Activated T-cell treated with anti-CD3 and anti-CD28 coated beads, Interleukin-2, amount 50 U/mL, for 72 hours (primary cell): ENCODE results near the gene LRMDA. TPM values are rescaled to one million over a fixed set of nuclear protein-coding genes. Genes with fewer than 3 reads are reported as not detected.

Experiments
- ATAC-seq, 2 donors: fragments of 150-1000 bp; cut with Tn5 transposase; replicated peaks in 1 of 2; 2 replicates each; pipeline ENCODE4 v1.10.0; 2021; ENCODE audit warnings: moderate library complexity in 2 of 2, mild to moderate bottlenecking in 1 of 2
- DNase-seq, 2 donors: peaks; one replicate each; pipeline ENCODE4 v3.0.0; 2021 to 2022; ENCODE audit warnings: mixed read lengths in 1 of 2
- H3K27ac Mint-ChIP-seq: one replicate; pipeline ENCODE4 v1.8.0; 2022; ENCODE audit warnings: mild to moderate bottlenecking, moderate library complexity, mixed read lengths
- H3K27me3 Mint-ChIP-seq: one replicate; pipeline ENCODE4 v1.8.0; 2022; ENCODE audit warnings: low read depth, mixed read lengths
- H3K36me3 Mint-ChIP-seq, 2 donors: one replicate each; pipeline ENCODE4 v1.8.0; 2022; ENCODE audit warnings: mixed read lengths in 2 of 2, mild to moderate bottlenecking in 1 of 2; ENCODE audit not compliant: insufficient read depth in 2 of 2
- H3K4me1 Mint-ChIP-seq: one replicate; pipeline ENCODE4 v1.8.0; 2022; ENCODE audit warnings: low read depth, mixed read lengths
- H3K4me3 Mint-ChIP-seq, 2 donors: one replicate each; pipeline ENCODE4 v1.8.0; 2022; ENCODE audit warnings: mild to moderate bottlenecking in 2 of 2, mixed read lengths in 2 of 2, moderate library complexity in 2 of 2
- H3K9me3 Mint-ChIP-seq, 2 donors: one replicate each; pipeline ENCODE4 v1.8.0; 2022; ENCODE audit warnings: mixed read lengths in 2 of 2
- total RNA-seq, 2 donors: library from RNA; stranded (reverse); gene quantifications; one replicate each; pipeline ENCODE4 v1.2.3, GENCODE V29; 2022

Gene LRMDA
- total RNA-seq, 2 donors from 2014 or later = not detected

GRCh38 chr10:76398043-76398710 lies 966.8 kb downstream of the LRMDA start:
- Mint-ChIP-seq H3K4me3 (no peak overlapping the region), H3K27ac (no peak overlapping the region), H3K9me3 (peaks cover 0 to 4% of the 10 kb centered on the region in 2 donors), H3K36me3 (no peaks in the 10 kb centered on the region), H3K27me3 (no peaks in the 10 kb centered on the region), H3K4me1 (no peaks in the 10 kb centered on the region)
- no peak for DNase-seq
- no peak for ATAC-seq

- peaks cover 3 to 5% of the 10 kb centered on the region in 2 donors for H3K9me3 Mint-ChIP-seq
- no peak for DNase-seq
- H3K4me1 Mint-ChIP-seq = no peaks in the 10 kb centered on the region
- ATAC-seq = no peak
- no peaks in the 10 kb centered on the region for H3K36me3 Mint-ChIP-seq
- no peak overlapping the region for H3K4me3 Mint-ChIP-seq
- H3K27me3 Mint-ChIP-seq = no peaks in the 10 kb centered on the region
- H3K27ac Mint-ChIP-seq = no peak overlapping the region
Observed at GRCh38 chr10:76399226-76399625, 967.8 kb downstream of the LRMDA start.

GRCh38 chr10:76401006-76401405 lies 969.6 kb downstream of the LRMDA start:
- no peaks in the 10 kb centered on the region for H3K4me1 Mint-ChIP-seq

GRCh38 chr10:76403912-76404311 lies 972.5 kb downstream of the LRMDA start:
- no peak for ATAC-seq
- no peak overlapping the region for H3K27ac Mint-ChIP-seq
- no peaks in the 10 kb centered on the region for H3K27me3 Mint-ChIP-seq
- H3K36me3 Mint-ChIP-seq = no peaks in the 10 kb centered on the region
- H3K9me3 Mint-ChIP-seq = peaks cover 7% of the 10 kb centered on the region in 2 donors
- H3K4me1 Mint-ChIP-seq = no peaks in the 10 kb centered on the region
- no peak for DNase-seq
- no peak overlapping the region for H3K4me3 Mint-ChIP-seq

More at GRCh38 chr10:76401006-76401405, 969.6 kb downstream of the LRMDA start:
- Mint-ChIP-seq H3K36me3 (no peaks in the 10 kb centered on the region), H3K27ac (no peak overlapping the region), H3K4me3 (no peak overlapping the region), H3K27me3 (no peaks in the 10 kb centered on the region), H3K9me3 (peaks cover 7% of the 10 kb centered on the region in 2 donors)
- no peak for DNase-seq
- no peak for ATAC-seq

GRCh38 chr10:76404531-76404930 lies 973.1 kb downstream of the LRMDA start:
- Mint-ChIP-seq H3K4me1 (no peaks in the 10 kb centered on the region), H3K4me3 (no peak overlapping the region), H3K27me3 (no peaks in the 10 kb centered on the region), H3K27ac (no peak overlapping the region), H3K9me3 (peaks cover 7% of the 10 kb centered on the region in 2 donors), H3K36me3 (no peaks in the 10 kb centered on the region)
- no peak for DNase-seq
- no peak for ATAC-seq

DNA sequence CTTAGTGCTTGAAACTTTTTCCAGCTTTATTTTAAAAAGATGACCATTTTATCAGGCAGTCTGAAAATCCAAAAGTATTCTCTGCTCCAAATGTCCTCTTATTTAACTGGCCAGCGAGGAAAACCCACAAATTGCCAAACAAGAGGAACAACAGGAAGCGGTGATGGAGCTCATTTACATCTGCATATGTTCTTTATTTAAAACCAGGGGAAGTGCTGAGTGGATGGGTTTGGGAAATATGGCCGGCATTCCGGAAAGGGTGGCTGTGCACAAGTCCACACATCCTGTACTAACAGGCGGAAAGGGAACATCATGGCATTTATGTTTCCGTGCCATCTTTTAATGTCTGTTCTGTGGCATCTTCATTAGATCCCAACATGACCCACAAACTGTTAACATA lies 974.5 kb downstream of the LRMDA start:
- ATAC-seq (no peak), DNase-seq (no peak)
- no peaks in the 10 kb centered on the region for H3K27me3 Mint-ChIP-seq
- no peak overlapping the region for H3K27ac Mint-ChIP-seq
- H3K4me3 Mint-ChIP-seq = no peak overlapping the region
- no peaks in the 10 kb centered on the region for H3K4me1 Mint-ChIP-seq
- H3K36me3 Mint-ChIP-seq = no peaks in the 10 kb centered on the region
- H3K9me3 Mint-ChIP-seq = peaks cover 7 to 9% of the 10 kb centered on the region in 2 donors

- Mint-ChIP-seq H3K9me3 (peaks cover 11 to 12% of the 10 kb centered on the region in 2 donors), H3K27ac (no peak overlapping the region), H3K36me3 (no peaks in the 10 kb centered on the region), H3K27me3 (no peaks in the 10 kb centered on the region), H3K4me3 (no peak overlapping the region), H3K4me1 (no peaks in the 10 kb centered on the region)
- DNase-seq (no peak), ATAC-seq (no peak)
Observed at GRCh38 chr10:76408646-76409045, 977.2 kb downstream of the LRMDA start.

DNA sequence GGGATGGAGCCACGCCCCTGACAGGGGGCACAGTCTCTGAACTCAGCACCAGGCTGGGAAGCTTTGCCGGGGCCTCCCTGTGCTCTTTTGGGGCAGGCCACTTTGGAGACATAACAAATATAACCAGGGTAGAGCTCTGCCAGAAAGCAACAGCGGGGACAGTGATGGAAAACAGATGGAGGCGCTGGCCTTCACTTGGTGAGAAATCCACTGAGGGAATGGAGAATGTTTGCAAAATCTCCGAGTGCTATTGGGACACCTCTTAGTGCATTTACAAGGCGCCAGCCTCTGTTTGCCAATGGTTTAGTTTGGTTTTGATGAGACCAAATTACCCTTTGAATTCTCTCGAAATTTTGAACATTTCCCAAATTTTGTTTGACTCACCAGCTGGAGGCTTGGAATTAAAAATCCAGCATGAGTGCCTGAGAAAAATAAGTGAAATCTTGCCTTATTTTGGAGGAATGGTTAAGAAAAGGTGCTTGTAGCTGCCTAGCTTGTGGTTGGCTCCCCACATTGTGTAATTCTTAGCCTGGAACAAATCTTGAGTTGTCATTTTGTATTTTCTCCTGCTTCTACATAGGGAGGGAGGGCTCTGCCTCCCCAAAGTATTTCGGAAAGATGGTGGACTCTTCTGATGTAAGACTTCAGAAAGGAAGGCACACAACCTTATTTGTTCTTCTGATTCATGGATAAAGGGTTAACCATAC lies 980.5 kb downstream of the LRMDA start:
- Mint-ChIP-seq H3K27ac (no peak overlapping the region), H3K9me3 (peaks cover 6 to 9% of the 10 kb centered on the region in 2 donors), H3K4me1 (no peaks in the 10 kb centered on the region), H3K36me3 (no peaks in the 10 kb centered on the region), H3K4me3 (no peak overlapping the region), H3K27me3 (no peaks in the 10 kb centered on the region)
- DNase-seq (no peak), ATAC-seq (no peak)

DNA sequence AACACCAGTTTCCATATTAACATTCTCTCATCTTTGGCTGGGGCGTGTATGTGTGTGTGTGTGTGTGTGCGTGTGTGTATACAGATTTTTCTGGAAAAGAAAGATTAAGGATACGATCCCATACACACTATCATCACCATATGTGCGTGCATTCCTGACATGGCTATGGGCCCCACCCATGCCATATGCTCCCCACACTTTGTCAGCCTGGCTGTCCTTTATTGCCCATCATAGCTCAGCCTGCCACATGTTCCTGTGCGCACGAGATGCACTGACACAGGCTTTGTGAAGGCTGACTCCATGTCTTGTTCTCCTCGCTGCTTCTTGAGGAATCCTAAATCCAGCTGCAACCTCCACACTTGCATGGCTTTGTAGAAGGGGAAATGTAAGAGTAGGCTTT lies 984.1 kb downstream of the LRMDA start:
- Mint-ChIP-seq H3K27me3 (no peaks in the 10 kb centered on the region), H3K36me3 (no peaks in the 10 kb centered on the region)
- no peak for ATAC-seq

GRCh38 chr10:76416642-76417041 lies 985.2 kb downstream of the LRMDA start:
- no peaks in the 10 kb centered on the region for H3K4me1 Mint-ChIP-seq
- no peak for ATAC-seq
- no peak for DNase-seq
- peaks cover 6% of the 10 kb centered on the region in 2 donors for H3K9me3 Mint-ChIP-seq
- no peak overlapping the region for H3K4me3 Mint-ChIP-seq
- no peak overlapping the region for H3K27ac Mint-ChIP-seq
- no peaks in the 10 kb centered on the region for H3K27me3 Mint-ChIP-seq
- no peaks in the 10 kb centered on the region for H3K36me3 Mint-ChIP-seq

More for the DNA sequence above, 984.1 kb downstream of the LRMDA start:
- DNase-seq = no peak
- Mint-ChIP-seq H3K9me3 (peaks cover 6% of the 10 kb centered on the region in 2 donors), H3K4me3 (no peak overlapping the region), H3K27ac (no peak overlapping the region), H3K4me1 (no peaks in the 10 kb centered on the region)

GRCh38 chr10:76420725-76421124 lies 989.3 kb downstream of the LRMDA start:
- no peaks in the 10 kb centered on the region for H3K9me3 Mint-ChIP-seq
- no peak overlapping the region for H3K27ac Mint-ChIP-seq
- ATAC-seq = no peak
- DNase-seq = no peak
- no peaks in the 10 kb centered on the region for H3K27me3 Mint-ChIP-seq
- H3K36me3 Mint-ChIP-seq = peaks cover 0 to 1% of the 10 kb centered on the region in 2 donors
- no peaks in the 10 kb centered on the region for H3K4me1 Mint-ChIP-seq
- no peak overlapping the region for H3K4me3 Mint-ChIP-seq

DNA sequence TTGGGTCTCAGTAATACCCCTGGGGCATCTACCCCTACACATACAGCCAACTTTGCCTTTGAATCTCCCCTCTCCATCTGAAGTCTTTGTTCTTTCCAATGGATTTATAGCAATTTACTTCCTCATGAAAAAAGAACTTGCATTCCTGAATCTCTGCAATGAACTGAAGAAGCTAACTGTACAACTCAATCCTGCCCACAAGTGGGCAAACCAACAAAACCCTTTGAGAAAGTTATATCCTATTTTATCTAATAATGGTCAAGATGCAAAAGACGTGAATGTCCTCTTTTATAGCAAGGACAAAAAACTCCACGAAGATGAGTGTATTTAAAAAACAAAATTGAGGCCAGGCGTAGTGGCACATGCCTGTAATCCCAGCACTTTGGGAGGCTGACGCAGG lies 991.3 kb downstream of the LRMDA start:
- H3K27ac Mint-ChIP-seq = no peak overlapping the region
- peaks cover 0 to 2% of the 10 kb centered on the region in 2 donors for H3K9me3 Mint-ChIP-seq
- peaks cover 0 to 1% of the 10 kb centered on the region in 2 donors for H3K36me3 Mint-ChIP-seq
- H3K4me1 Mint-ChIP-seq = no peaks in the 10 kb centered on the region
- H3K27me3 Mint-ChIP-seq = no peaks in the 10 kb centered on the region
- no peak overlapping the region for H3K4me3 Mint-ChIP-seq
- ATAC-seq = no peak
- no peak for DNase-seq

GRCh38 chr10:76428551-76429367 lies 997.3 kb downstream of the LRMDA start:
- Mint-ChIP-seq H3K27me3 (no peaks in the 10 kb centered on the region), H3K4me1 (no peaks in the 10 kb centered on the region), H3K27ac (no peak overlapping the region), H3K36me3 (no peaks in the 10 kb centered on the region), H3K9me3 (peaks cover 1 to 4% of the 10 kb centered on the region in 2 donors), H3K4me3 (no peak overlapping the region)
- ATAC-seq (no peak), DNase-seq (no peak)
